GM12865 (cell line): ENCODE data around the gene TMEM181.
"Not testable (repeated sequence)": the region's sequence is repeated elsewhere in the genome, so short reads cannot be mapped to it uniquely, and the experiment has no call there.

Experiments used
- DNase-seq: peaks from one replicate; pipeline ENCODE4 v3.0.0; 2010; ENCODE audit warnings: low read depth
- H3K4me3 ChIP-seq: 2 replicates; pipeline ENCODE4 v1.5.1; 2011; ENCODE audit warnings: mild to moderate bottlenecking, low read depth, low read length, control low read depth
- TF ChIP-seq, protein P1 (sequence below): IDR thresholded peaks from 2 replicates; pipeline ENCODE4 v1.5.1; 2011; ENCODE audit warnings: low read length, control low read depth, low read depth, inconsistent platforms; ENCODE audit not compliant: insufficient read depth; ENCODE audit errors: missing control alignments

The TMEM181 gene

DNA sequence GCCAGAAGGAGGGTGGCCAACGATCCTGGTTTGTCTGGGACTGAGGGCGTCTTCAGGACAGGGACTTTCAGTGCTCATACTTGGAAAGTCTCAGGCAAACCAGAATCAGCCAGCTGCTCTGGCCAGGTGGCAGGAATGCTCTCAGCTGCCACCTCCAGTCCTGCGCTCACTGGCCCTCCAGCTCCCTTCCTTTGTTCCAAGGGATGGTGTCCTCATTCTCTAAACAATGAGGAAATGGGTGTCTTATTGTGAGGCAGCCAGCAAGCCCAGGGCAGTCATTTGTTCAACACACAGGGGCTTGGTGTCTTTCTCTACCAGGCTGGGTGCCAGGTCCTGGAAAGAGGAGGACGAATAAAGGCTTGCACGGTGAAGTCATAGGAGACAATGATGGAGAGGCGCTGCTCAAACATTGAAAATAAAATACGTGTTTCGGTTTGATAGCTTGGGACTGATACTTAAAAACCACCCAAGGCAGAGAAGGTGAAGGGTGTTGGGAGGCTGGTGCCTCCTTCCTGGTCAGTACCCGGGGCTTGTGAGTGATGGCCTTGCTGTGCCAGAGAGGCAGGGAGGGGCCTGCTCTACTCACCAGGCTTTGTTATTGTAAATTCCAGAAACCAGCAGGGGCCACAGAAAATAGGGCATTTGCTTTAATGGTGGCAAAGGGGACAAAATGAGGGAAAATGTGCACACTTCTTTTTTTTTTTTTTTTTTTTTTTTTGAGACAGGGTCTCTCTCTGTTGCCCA, 11.3 kb upstream of the TMEM181 start:
- TF ChIP-seq, protein P1, sequence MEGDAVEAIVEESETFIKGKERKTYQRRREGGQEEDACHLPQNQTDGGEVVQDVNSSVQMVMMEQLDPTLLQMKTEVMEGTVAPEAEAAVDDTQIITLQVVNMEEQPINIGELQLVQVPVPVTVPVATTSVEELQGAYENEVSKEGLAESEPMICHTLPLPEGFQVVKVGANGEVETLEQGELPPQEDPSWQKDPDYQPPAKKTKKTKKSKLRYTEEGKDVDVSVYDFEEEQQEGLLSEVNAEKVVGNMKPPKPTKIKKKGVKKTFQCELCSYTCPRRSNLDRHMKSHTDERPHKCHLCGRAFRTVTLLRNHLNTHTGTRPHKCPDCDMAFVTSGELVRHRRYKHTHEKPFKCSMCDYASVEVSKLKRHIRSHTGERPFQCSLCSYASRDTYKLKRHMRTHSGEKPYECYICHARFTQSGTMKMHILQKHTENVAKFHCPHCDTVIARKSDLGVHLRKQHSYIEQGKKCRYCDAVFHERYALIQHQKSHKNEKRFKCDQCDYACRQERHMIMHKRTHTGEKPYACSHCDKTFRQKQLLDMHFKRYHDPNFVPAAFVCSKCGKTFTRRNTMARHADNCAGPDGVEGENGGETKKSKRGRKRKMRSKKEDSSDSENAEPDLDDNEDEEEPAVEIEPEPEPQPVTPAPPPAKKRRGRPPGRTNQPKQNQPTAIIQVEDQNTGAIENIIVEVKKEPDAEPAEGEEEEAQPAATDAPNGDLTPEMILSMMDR, result no peak
- DNase-seq, result no peak
- H3K4me3 ChIP-seq, result no peak overlapping the region

DNA sequence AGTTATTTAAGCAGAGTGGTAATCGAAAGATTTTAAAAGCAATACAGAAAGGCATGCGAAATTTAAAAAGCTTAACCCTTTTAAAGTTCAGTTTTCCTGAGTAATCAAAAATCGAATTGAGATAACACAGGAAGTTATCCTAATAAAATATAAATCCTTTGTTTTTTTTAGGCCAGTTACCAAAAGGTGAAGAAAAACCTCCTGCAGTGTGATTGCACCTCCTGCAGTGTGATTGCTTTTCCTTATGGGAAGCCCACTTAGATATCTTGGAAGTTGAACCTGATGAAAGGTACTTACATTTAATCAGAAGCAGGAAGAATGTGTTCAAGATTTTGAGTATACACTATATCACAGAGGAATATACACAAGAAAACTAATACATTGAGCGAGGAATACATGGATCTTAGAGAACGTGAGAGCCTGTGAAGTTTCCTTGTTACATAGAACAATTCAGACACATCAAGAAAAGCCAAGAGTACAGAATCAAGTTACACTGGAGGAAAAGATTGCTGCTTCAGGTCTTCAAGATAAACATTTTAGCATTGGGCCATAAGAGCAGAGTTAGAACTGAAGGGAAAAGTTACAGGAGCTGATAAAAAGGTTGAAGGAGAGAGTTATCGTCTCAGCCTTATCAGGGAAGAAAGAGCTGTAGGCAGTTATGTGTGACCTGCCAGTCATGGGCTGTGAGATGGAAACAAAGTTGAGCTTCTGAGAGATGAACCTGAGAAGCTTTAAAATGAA, 7.7 kb upstream of the TMEM181 start:
- TF ChIP-seq, protein P1, result no peak
- H3K4me3 ChIP-seq, result no peak overlapping the region
- DNase-seq, result no peak

DNA sequence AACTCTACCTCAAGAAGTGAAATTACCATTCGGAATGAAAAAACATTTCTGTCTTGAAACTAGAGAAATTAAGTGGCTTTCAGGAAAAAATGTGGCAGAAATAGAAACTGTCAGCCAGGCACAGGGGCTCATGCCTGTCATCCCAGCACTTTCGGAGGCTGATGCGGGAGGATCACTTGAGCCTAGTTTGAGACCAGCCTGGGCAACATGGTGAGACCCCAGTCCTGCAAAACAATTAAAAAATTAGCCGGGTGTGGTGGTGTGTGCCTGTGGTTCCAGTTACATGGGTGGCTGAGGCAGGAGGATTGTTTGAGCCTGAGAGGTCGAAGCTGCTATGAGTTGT, 7.1 kb upstream of the TMEM181 start:
- TF ChIP-seq, protein P1, result no peak
- DNase-seq, result peak; percentile 41
- H3K4me3 ChIP-seq, result no peak overlapping the region

DNA sequence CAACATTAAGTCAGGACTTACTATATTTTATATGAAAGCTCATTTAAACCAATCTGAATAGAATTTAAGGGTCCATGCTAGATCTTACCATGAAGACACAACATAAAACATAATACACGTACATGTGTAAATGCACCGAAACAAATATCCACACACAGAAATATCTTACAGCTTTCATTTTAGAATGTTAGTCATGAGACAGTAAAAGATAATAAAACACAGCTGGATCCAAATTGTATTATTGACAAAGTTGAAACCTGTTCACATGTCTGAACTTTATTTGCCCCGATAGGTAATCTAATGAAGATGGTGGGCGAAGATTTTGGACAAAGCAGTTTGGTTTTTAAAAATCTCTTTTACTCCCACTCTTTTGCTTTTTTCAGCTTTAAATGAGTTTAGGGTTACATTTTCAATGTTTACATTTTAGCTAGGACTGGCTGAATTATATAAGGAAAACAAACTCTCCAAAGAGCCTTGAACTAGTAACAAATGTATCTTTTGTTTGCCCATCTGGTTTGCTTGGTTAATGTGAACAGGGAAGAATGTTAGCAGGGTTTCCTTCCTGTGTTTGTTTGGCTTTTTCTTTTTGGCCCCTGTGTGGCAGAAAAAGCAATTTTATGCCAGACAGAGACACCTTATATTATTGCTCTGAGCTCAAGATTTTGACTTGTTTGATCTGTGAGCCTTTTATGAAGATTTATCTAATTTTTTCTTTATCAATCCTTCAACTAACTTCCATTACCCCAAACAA, 5.1 kb upstream of the TMEM181 start:
- DNase-seq, result no peak
- TF ChIP-seq, protein P1, result no peak
- H3K4me3 ChIP-seq, result no peak overlapping the region

DNA sequence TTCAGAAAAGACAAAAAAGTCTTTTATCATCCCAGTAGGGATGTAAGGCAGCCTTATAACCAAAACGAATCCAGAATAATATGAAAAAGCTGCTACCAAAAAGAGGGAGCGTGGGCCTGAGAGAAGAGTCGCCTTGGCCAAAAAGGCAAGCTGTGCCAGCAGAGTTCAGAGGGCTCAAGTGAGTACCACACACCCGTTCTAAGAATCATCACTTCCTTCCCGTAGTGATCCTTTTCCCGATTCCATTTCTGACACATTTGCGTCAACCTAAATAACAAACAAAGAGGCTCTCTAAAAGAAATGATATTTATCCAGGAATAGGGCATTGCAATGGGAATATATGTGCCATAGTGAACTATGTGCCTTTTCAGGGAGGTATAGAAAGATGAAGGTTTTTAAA, 3.8 kb upstream of the TMEM181 start:
- TF ChIP-seq, protein P1, result no peak
- no peak overlapping the region for H3K4me3 ChIP-seq
- no peak for DNase-seq

DNA sequence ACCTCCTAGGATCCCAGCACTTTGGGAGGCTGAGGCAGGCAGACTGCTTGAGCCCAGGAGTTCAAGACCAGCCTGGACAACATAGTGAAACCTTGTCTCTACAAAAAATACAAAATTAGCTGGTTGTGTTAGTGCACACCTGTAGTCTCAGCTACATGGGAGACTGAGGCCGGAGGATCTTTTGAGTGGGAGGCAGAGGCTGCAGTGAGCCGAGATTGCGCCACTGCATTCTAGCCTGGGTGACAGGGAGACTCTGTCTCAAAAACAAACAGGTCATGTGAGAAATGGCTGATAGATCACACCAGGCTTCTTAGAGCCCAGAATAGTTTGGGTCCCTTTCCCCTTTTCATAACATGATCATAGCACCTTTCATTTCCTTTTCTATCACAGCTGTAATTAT, 2.8 kb upstream of the TMEM181 start:
- not testable (repeated sequence) for DNase-seq, H3K4me3 ChIP-seq

DNA sequence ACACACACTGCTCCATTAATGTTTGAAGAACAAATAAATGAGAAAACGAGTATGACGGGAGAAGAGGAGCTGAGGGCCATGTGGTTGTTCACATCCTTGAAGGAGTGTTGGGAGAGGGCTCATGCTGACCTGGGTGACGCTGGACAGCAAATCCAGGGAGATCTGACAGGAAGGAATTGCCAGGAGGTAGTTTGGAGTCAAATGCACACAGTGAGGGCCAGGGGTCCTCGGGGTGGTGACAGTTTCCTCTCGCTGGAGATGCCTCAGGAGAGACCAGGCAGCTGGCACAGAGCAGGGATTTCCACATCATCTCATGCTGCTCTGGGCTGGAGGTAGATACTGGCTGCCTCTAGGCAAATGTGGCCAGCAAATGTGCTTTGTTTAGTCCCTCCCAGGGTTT, 2.0 kb upstream of the TMEM181 start:
- no peak for DNase-seq
- H3K4me3 ChIP-seq, result no peak overlapping the region
- TF ChIP-seq, protein P1, result no peak
